ENCODE data around the gene ZBTB38. TPM values are rescaled to one million over a fixed set of nuclear protein-coding genes. Genes with fewer than 3 reads are reported as not detected.
A peak's percentile ranks its signal among the peaks of the same experiment; 100 is the strongest.

Gene ZBTB38
- total RNA-seq, result 102 TPM
- long read RNA-seq, transcript ZBTB38-201 (1 exons, 3,588 nt), result major isoform, 21 of 30 reads
- long read RNA-seq, transcript ZBTB38-211 (3 exons, 644 nt), result minor isoform, 5 of 30 reads
- long read RNA-seq, partial matches to known transcripts, result 1 of 30 reads
- long read RNA-seq, other reads (novel, unspliced or antisense), result 3 of 30 reads

- peak; percentile 93 for ATAC-seq
- intact Hi-C loops (cut with DNase I), result loop anchor here (2.0 kb wide), 2 partner anchors 35 to 43 kb away; no protein-coding TSS in a partner anchor
- peak; percentile 91 for DNase-seq (ENCODE audit: missing footprints)
Observed at GRCh38 chr3:141368062-141368924, at the start of gene ZBTB38. Gene ZBTB38 (plus strand): TSS chr3:141368504. CDS start chr3:141442389, 73,885 bp downstream.

GRCh38 chr3:141320399-141321108 is 47.8 kb upstream of the ZBTB38 start:
- no peak for ATAC-seq
- no peak for DNase-seq (ENCODE audit: missing footprints)
- intact Hi-C loops (cut with DNase I), result no loop called here

- intact Hi-C loops (cut with DNase I), result no loop called here
- ATAC-seq, result no peak
- no peak for DNase-seq (ENCODE audit: missing footprints)
Observed at GRCh38 chr3:141321109-141321497, 47.2 kb upstream of the ZBTB38 start.

- intact Hi-C loops (cut with DNase I), result no loop called here
- no peak for ATAC-seq
- DNase-seq (ENCODE audit: missing footprints), result no peak
Observed at GRCh38 chr3:141323936-141324704, 44.2 kb upstream of the ZBTB38 start.

- no peak for ATAC-seq
- intact Hi-C loops (cut with DNase I), result no loop called here
- no peak for DNase-seq (ENCODE audit: missing footprints)
Observed at GRCh38 chr3:141326123-141326522, 42.2 kb upstream of the ZBTB38 start.

GRCh38 chr3:141326626-141327025 is 41.7 kb upstream of the ZBTB38 start:
- DNase-seq (ENCODE audit: missing footprints) (no peak), ATAC-seq (no peak)
- intact Hi-C loops (cut with DNase I), result no loop called here

- ATAC-seq (peak; percentile 32), DNase-seq (ENCODE audit: missing footprints) (peak; percentile 67)
- intact Hi-C loops (cut with DNase I), result no loop called here
Observed at GRCh38 chr3:141328286-141329166, 39.8 kb upstream of the ZBTB38 start.

GRCh38 chr3:141330235-141330634 is 38.1 kb upstream of the ZBTB38 start:
- DNase-seq (ENCODE audit: missing footprints), result no peak
- no peak for ATAC-seq
- intact Hi-C loops (cut with DNase I), result no loop called here

GRCh38 chr3:141330718-141331376 is 37.5 kb upstream of the ZBTB38 start:
- intact Hi-C loops (cut with DNase I), result no loop called here
- ATAC-seq (no peak), DNase-seq (ENCODE audit: missing footprints) (no peak)

- DNase-seq (ENCODE audit: missing footprints), result peak; percentile 75
- intact Hi-C loops (cut with DNase I), result no loop called here
- ATAC-seq, result peak; percentile 85
Observed at GRCh38 chr3:141331377-141332318, 36.7 kb upstream of the ZBTB38 start.

GRCh38 chr3:141332416-141332815 is 35.9 kb upstream of the ZBTB38 start:
- intact Hi-C loops (cut with DNase I), result no loop called here
- ATAC-seq, result no peak
- DNase-seq (ENCODE audit: missing footprints), result no peak

GRCh38 chr3:141333836-141334626 is 34.3 kb upstream of the ZBTB38 start:
- DNase-seq (ENCODE audit: missing footprints) (no peak), ATAC-seq (no peak)
- intact Hi-C loops (cut with DNase I), result no loop called here

- ATAC-seq (no peak), DNase-seq (ENCODE audit: missing footprints) (no peak)
- intact Hi-C loops (cut with DNase I), result no loop called here
Observed at GRCh38 chr3:141334627-141335250, 33.6 kb upstream of the ZBTB38 start.

GRCh38 chr3:141335531-141336061 is 32.7 kb upstream of the ZBTB38 start:
- intact Hi-C loops (cut with DNase I), result no loop called here
- no peak for ATAC-seq
- DNase-seq (ENCODE audit: missing footprints), result no peak
